Measurements from ENCODE around the gene LDHD. TPM values are rescaled to one million over a fixed set of nuclear protein-coding genes. Genes with fewer than 3 reads are reported as not detected.

LDHD gene
- total and polyA plus RNA-seq, 2 of the 13 experiments (the other 11 are each of a cell fraction or from before 2014, with no cell fraction given): 9.1 to 9.8 TPM

DNA sequence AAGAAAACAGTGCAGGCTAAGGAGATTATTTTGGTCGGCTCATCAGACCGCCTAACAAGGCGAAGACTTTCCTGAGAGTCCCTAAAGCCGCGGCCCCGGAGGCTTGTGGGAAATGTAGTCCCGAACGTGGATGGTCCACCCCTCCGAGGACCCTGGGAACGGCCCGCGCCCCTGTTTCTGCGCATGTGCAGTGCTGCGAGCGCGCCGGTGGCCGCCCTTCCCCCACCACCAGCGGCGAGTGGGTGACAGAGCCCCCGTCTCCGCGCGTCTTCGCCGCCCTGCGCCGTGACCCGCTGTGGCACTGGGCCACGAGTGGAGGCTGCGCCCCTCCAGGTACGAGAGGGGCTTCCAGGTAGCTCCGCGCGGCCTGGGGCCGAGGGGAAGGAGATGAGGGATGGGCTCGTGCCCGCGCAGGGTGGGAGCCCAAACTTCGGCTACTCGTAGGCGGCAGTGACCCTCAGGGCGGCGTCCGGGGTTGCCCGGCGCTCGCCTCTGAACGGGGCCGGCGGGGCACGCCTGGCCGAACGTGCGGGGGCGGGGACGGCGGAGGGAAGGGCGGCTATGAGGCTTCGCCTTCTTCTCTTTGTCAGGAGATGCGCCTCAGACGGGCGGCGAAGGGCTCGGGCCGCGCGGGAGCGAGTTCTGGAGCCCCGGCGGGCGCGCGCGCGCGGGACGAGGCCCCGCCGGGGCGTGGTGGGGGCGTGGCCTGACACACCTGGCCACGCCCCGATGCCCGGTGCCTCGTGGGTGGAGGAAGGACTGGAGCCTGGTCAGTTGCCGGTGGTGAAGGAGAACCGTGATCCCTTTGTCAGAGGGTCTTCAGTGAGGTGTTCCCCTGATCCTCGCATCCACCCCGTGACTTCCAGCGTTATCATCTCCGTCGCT lies 32.0 kb upstream of the LDHD start, which contains the start of gene ZFP1 (continued):
- TF ChIP-seq, protein P1, sequence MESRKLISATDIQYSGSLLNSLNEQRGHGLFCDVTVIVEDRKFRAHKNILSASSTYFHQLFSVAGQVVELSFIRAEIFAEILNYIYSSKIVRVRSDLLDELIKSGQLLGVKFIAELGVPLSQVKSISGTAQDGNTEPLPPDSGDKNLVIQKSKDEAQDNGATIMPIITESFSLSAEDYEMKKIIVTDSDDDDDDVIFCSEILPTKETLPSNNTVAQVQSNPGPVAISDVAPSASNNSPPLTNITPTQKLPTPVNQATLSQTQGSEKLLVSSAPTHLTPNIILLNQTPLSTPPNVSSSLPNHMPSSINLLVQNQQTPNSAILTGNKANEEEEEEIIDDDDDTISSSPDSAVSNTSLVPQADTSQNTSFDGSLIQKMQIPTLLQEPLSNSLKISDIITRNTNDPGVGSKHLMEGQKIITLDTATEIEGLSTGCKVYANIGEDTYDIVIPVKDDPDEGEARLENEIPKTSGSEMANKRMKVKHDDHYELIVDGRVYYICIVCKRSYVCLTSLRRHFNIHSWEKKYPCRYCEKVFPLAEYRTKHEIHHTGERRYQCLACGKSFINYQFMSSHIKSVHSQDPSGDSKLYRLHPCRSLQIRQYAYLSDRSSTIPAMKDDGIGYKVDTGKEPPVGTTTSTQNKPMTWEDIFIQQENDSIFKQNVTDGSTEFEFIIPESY (CRISPR knock-in tag; IDR thresholded peaks at IDR 0.05): no peak; the same call in 1 of the 2 replicates
- peak; percentile 59 for TF ChIP-seq BCL6 (CRISPR knock-in tag; IDR thresholded peaks at IDR 0.05)
- peak; percentile 99 for TF ChIP-seq ZNF33B (CRISPR knock-in tag; IDR thresholded peaks at IDR 0.05)
- TF ChIP-seq, protein P2, sequence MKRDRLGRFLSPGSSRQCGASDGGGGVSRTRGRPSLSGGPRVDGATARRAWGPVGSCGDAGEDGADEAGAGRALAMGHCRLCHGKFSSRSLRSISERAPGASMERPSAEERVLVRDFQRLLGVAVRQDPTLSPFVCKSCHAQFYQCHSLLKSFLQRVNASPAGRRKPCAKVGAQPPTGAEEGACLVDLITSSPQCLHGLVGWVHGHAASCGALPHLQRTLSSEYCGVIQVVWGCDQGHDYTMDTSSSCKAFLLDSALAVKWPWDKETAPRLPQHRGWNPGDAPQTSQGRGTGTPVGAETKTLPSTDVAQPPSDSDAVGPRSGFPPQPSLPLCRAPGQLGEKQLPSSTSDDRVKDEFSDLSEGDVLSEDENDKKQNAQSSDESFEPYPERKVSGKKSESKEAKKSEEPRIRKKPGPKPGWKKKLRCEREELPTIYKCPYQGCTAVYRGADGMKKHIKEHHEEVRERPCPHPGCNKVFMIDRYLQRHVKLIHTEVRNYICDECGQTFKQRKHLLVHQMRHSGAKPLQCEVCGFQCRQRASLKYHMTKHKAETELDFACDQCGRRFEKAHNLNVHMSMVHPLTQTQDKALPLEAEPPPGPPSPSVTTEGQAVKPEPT (CRISPR knock-in tag; IDR thresholded peaks at IDR 0.05; ENCODE audit: low read depth): peak; percentile 97
- TF ChIP-seq, protein P3, sequence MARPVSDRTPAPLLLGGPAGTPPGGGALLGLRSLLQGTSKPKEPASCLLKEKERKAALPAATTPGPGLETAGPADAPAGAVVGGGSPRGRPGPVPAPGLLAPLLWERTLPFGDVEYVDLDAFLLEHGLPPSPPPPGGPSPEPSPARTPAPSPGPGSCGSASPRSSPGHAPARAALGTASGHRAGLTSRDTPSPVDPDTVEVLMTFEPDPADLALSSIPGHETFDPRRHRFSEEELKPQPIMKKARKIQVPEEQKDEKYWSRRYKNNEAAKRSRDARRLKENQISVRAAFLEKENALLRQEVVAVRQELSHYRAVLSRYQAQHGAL (CRISPR knock-in tag; IDR thresholded peaks at IDR 0.05; ENCODE audit: not compliant biosample characterization): peak; percentile 80
- peak; percentile 87 for TF ChIP-seq ZC3H13 (CRISPR knock-in tag; IDR thresholded peaks at IDR 0.05)
- TF ChIP-seq, protein P4, sequence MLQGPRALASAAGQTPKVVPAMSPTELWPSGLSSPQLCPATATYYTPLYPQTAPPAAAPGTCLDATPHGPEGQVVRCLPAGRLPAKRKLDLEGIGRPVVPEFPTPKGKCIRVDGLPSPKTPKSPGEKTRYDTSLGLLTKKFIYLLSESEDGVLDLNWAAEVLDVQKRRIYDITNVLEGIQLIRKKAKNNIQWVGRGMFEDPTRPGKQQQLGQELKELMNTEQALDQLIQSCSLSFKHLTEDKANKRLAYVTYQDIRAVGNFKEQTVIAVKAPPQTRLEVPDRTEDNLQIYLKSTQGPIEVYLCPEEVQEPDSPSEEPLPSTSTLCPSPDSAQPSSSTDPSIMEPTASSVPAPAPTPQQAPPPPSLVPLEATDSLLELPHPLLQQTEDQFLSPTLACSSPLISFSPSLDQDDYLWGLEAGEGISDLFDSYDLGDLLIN (CRISPR knock-in tag; IDR thresholded peaks at IDR 0.05; ENCODE audit: borderline replicate concordance): peak; percentile 83; the same call in 1 of the 2 replicates
- no peak for TF ChIP-seq JUND (CRISPR knock-in tag; IDR thresholded peaks at IDR 0.05)
- TF ChIP-seq, protein P5, sequence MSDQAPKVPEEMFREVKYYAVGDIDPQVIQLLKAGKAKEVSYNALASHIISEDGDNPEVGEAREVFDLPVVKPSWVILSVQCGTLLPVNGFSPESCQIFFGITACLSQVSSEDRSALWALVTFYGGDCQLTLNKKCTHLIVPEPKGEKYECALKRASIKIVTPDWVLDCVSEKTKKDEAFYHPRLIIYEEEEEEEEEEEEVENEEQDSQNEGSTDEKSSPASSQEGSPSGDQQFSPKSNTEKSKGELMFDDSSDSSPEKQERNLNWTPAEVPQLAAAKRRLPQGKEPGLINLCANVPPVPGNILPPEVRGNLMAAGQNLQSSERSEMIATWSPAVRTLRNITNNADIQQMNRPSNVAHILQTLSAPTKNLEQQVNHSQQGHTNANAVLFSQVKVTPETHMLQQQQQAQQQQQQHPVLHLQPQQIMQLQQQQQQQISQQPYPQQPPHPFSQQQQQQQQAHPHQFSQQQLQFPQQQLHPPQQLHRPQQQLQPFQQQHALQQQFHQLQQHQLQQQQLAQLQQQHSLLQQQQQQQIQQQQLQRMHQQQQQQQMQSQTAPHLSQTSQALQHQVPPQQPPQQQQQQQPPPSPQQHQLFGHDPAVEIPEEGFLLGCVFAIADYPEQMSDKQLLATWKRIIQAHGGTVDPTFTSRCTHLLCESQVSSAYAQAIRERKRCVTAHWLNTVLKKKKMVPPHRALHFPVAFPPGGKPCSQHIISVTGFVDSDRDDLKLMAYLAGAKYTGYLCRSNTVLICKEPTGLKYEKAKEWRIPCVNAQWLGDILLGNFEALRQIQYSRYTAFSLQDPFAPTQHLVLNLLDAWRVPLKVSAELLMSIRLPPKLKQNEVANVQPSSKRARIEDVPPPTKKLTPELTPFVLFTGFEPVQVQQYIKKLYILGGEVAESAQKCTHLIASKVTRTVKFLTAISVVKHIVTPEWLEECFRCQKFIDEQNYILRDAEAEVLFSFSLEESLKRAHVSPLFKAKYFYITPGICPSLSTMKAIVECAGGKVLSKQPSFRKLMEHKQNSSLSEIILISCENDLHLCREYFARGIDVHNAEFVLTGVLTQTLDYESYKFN (CRISPR knock-in tag; conservative IDR thresholded peaks at IDR 0.05): peak; percentile 67
- peak; percentile 72 for TF ChIP-seq NR2C2 (CRISPR knock-in tag; IDR thresholded peaks at IDR 0.05; ENCODE audit: borderline replicate concordance)
- TF ChIP-seq, protein P6, sequence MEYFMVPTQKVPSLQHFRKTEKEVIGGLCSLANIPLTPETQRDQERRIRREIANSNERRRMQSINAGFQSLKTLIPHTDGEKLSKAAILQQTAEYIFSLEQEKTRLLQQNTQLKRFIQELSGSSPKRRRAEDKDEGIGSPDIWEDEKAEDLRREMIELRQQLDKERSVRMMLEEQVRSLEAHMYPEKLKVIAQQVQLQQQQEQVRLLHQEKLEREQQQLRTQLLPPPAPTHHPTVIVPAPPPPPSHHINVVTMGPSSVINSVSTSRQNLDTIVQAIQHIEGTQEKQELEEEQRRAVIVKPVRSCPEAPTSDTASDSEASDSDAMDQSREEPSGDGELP (IDR thresholded peaks at IDR 0.05; ENCODE audit: borderline replicate concordance, low read depth): peak; percentile 16; the same call in 1 of the 2 replicates
- 0 out of 2 replicates have a peak, but pooled peaks have one; percentile 12 for TF ChIP-seq ZNF3 (CRISPR knock-in tag; IDR thresholded peaks at IDR 0.05)
- TF ChIP-seq, protein P7, sequence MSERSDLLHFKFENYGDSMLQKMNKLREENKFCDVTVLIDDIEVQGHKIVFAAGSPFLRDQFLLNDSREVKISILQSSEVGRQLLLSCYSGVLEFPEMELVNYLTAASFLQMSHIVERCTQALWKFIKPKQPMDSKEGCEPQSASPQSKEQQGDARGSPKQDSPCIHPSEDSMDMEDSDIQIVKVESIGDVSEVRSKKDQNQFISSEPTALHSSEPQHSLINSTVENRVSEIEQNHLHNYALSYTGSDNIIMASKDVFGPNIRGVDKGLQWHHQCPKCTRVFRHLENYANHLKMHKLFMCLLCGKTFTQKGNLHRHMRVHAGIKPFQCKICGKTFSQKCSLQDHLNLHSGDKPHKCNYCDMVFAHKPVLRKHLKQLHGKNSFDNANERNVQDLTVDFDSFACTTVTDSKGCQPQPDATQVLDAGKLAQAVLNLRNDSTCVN (CRISPR knock-in tag; IDR thresholded peaks at IDR 0.05; ENCODE audit: borderline replicate concordance): peak; percentile 63; the same call in 1 of the 2 replicates
- peak; percentile 82 for TF ChIP-seq ZMYM4 (CRISPR knock-in tag; IDR thresholded peaks at IDR 0.05)
- TF ChIP-seq ZEB1 (IDR thresholded peaks at IDR 0.05; ENCODE audit: insufficient replicate concordance, low read depth): no peak
